H1 (cell line): ENCODE measurements around the gene DAPK2. TPM values are rescaled to one million over a fixed set of nuclear protein-coding genes. Genes with fewer than 3 reads are reported as not detected.

Experiments
- CTCF ChIA-PET: fragments of 300-600 bp; sonication (Branson Sonifier 250); formaldehyde crosslinking; loops from one replicate; lab custom pipeline; 2021; ENCODE audit not compliant: partially characterized antibody; lab: Charles Lee
- POLR2A ChIA-PET: fragments of 300-600 bp; sonication (Branson Sonifier 250); formaldehyde crosslinking; loops from one replicate; lab custom pipeline; 2021; ENCODE audit warnings: inconsistent platforms; ENCODE audit not compliant: partially characterized antibody; lab: Charles Lee
- DNase-seq, 2 experiments: peaks; one replicate each; pipeline versions ENCODE4 v3.0.0 to v3.0.0-alpha.2; 2010 to 2022; ENCODE audit warnings: low spot score in 2 of 2, low read depth in 1 of 2, mixed read lengths in 1 of 2
- FAIRE-seq: peaks from 2 replicates; lab custom pipeline; 2011; peaks lifted over from hg19 to GRCh38; lab: Jason Lieb, UNC
- H2AFZ ChIP-seq: 2 replicates; pipeline ENCODE4 v1.8.1; 2012; ENCODE audit warnings: low read length, inconsistent platforms
- H2AK5ac ChIP-seq: 2 replicates; pipeline ENCODE4 v1.6.1; 2013; ENCODE audit warnings: low read depth, low read length
- H2BK120ac ChIP-seq: replicated peaks from 2 replicates; pipeline ENCODE3; 2013; ENCODE audit warnings: low read depth, low read length, inconsistent platforms
- H2BK12ac ChIP-seq: 2 replicates; pipeline ENCODE4 v1.6.1; 2013; ENCODE audit warnings: low read depth, low read length
- H2BK15ac ChIP-seq: 2 replicates; pipeline ENCODE4 v1.6.1; 2013; ENCODE audit warnings: low read length
- H2BK20ac ChIP-seq: 2 replicates; pipeline ENCODE4 v1.6.1; 2013; ENCODE audit warnings: low read length
- H2BK5ac ChIP-seq: 2 replicates; pipeline ENCODE4 v1.6.1; 2013; ENCODE audit warnings: low read depth, low read length
- H3K14ac ChIP-seq: 2 replicates; pipeline ENCODE4 v1.6.1; 2013; ENCODE audit warnings: inconsistent platforms; ENCODE audit not compliant: insufficient read length
- H3K18ac ChIP-seq: 2 replicates; pipeline ENCODE4 v1.6.1; 2013; ENCODE audit warnings: low read length; ENCODE audit errors: extremely low read depth
- H3K23ac ChIP-seq: 2 replicates; pipeline ENCODE4 v1.6.1; 2013; ENCODE audit warnings: inconsistent platforms; ENCODE audit not compliant: insufficient read length
- H3K23me2 ChIP-seq: 2 replicates; pipeline ENCODE4 v1.6.1; 2013; ENCODE audit warnings: low read depth, low read length
- H3K27ac ChIP-seq: 2 replicates; pipeline ENCODE4 v1.6.1; 2011; ENCODE audit warnings: low read depth, low read length, inconsistent platforms
- H3K27me3 ChIP-seq, 4 experiments: replicated peaks in 1 of 4; 1 replicate in 1 of 4; 2 replicates in 3 of 4; pipeline versions ENCODE4 v1.6.1 to v1.8.1; 2011 to 2013; ENCODE audit warnings: low read length in 3 of 4, mild to moderate bottlenecking in 3 of 4, inconsistent platforms in 2 of 4, mixed read lengths in 2 of 4, moderate library complexity in 1 of 4; ENCODE audit not compliant: control insufficient read depth in 3 of 4, insufficient read depth in 3 of 4; ENCODE audit errors: extremely low read depth in 1 of 4
- H3K36me3 ChIP-seq, 4 experiments: 2 replicates each; pipeline versions ENCODE4 v1.6.1 to v1.8.1; 2011 to 2013; ENCODE audit warnings: mild to moderate bottlenecking in 4 of 4, low read length in 3 of 4, moderate library complexity in 2 of 4, control low read depth in 1 of 4, inconsistent platforms in 1 of 4; ENCODE audit not compliant: insufficient read depth in 4 of 4, control insufficient read depth in 2 of 4
- H3K4ac ChIP-seq: replicated peaks from 2 replicates; pipeline ENCODE3; 2013; ENCODE audit warnings: low read length, low read depth, mixed read lengths, inconsistent platforms; ENCODE audit not compliant: insufficient read length
- H3K4me1 ChIP-seq, 4 experiments: replicated peaks in 1 of 4; 1 replicate in 1 of 4; 2 replicates in 3 of 4; pipeline versions ENCODE4 v1.6.1 to v1.8.1; 2011 to 2013; ENCODE audit warnings: low read length in 3 of 4, inconsistent platforms in 2 of 4, mixed read lengths in 1 of 4; ENCODE audit not compliant: insufficient read depth in 4 of 4, control insufficient read depth in 3 of 4
- H3K4me2 ChIP-seq, 2 experiments: 2 replicates each; pipeline versions ENCODE4 v1.6.1 to v1.8.1; 2011 to 2013; ENCODE audit warnings: low read depth in 2 of 2, low read length in 2 of 2, control low read depth in 1 of 2, inconsistent platforms in 1 of 2, mild to moderate bottlenecking in 1 of 2; ENCODE audit not compliant: insufficient read depth in 1 of 2
- H3K4me3 ChIP-seq, 4 experiments: fragments of 200-600, 300-600 bp in 1 of 4; sonication (generic), shearing (Covaris generic), sonication (Bioruptor Twin) in 1 of 4; 2 replicates each; pipeline versions ENCODE4 v1.5.1 to v1.8.1; 2011 to 2016; ENCODE audit warnings: low read length in 4 of 4, low read depth in 3 of 4, control low read depth in 2 of 4, inconsistent platforms in 2 of 4, mild to moderate bottlenecking in 2 of 4, mixed read lengths in 1 of 4, moderate library complexity in 1 of 4; ENCODE audit not compliant: insufficient read depth in 2 of 4; ENCODE audit errors: extremely low read depth in 1 of 4
- H3K56ac ChIP-seq: replicated peaks from 2 replicates; pipeline ENCODE3; 2013; ENCODE audit warnings: low read depth, mild to moderate bottlenecking, mixed read lengths, low read length, inconsistent platforms; ENCODE audit not compliant: insufficient read length
- H3K79me1 ChIP-seq: 2 replicates; pipeline ENCODE4 v1.6.1; 2013; ENCODE audit warnings: low read depth, low read length, control low read depth
- H3K79me2 ChIP-seq, 2 experiments: 2 replicates each; pipeline versions ENCODE4 v1.6.1 to v1.8.1; 2012 to 2013; ENCODE audit warnings: low read length in 2 of 2, mild to moderate bottlenecking in 2 of 2, inconsistent platforms in 1 of 2; ENCODE audit not compliant: insufficient read depth in 2 of 2, control insufficient read depth in 1 of 2
- H3K9ac ChIP-seq, 4 experiments: replicated peaks in 1 of 4; 1 replicate in 1 of 4; 2 replicates in 3 of 4; pipeline versions ENCODE4 v1.6.1 to v1.8.1; 2011 to 2013; ENCODE audit warnings: low read depth in 3 of 4, low read length in 3 of 4, control low read depth in 2 of 4, mild to moderate bottlenecking in 2 of 4, moderate library complexity in 2 of 4, inconsistent platforms in 1 of 4; ENCODE audit errors: extremely low read depth in 1 of 4
- H3K9me3 ChIP-seq, 2 experiments: 2 replicates each; pipeline versions ENCODE4 v1.6.1 to v1.8.1; 2012 to 2013; ENCODE audit warnings: mild to moderate bottlenecking in 2 of 2, moderate library complexity in 2 of 2, control low read depth in 1 of 2, inconsistent platforms in 1 of 2, low read depth in 1 of 2, low read length in 1 of 2, mixed read lengths in 1 of 2; ENCODE audit not compliant: insufficient read depth in 2 of 2
- H4K20me1 ChIP-seq, 2 experiments: replicated peaks in 1 of 2; 2 replicates each; pipeline versions ENCODE3 to v1.8.1; 2011 to 2013; ENCODE audit warnings: inconsistent platforms in 2 of 2, low read length in 2 of 2, mild to moderate bottlenecking in 1 of 2; ENCODE audit not compliant: insufficient read depth in 2 of 2, control insufficient read depth in 1 of 2
- H4K5ac ChIP-seq: 2 replicates; pipeline ENCODE4 v1.6.1; 2013; ENCODE audit warnings: low read length, low read depth, mixed read lengths, inconsistent platforms; ENCODE audit not compliant: insufficient read length
- H4K8ac ChIP-seq: 2 replicates; pipeline ENCODE4 v1.8.0; 2013; ENCODE audit warnings: mild to moderate bottlenecking, moderate library complexity, low read length, inconsistent platforms; ENCODE audit not compliant: insufficient read depth; ENCODE audit errors: extremely low read depth
- H4K91ac ChIP-seq: replicated peaks from 2 replicates; pipeline ENCODE3; 2013; ENCODE audit warnings: low read length, mixed read lengths, inconsistent platforms; ENCODE audit not compliant: insufficient read length
- ASH2L ChIP-seq: fragments of 200-600, 300-600 bp; sonication (generic); IDR thresholded peaks from one replicate; pipeline ENCODE4 v1.7.1; 2017; ENCODE audit warnings: low read length
- CHD1 ChIP-seq: IDR thresholded peaks from 2 replicates; pipeline ENCODE4 v1.6.1; 2012; ENCODE audit warnings: low read depth, low read length, improper control_type of control experiment
- E2F6 ChIP-seq: IDR thresholded peaks from 2 replicates; pipeline ENCODE4 v1.6.1; 2012; ENCODE audit warnings: inconsistent platforms
- GABPA ChIP-seq: IDR thresholded peaks from 2 replicates; pipeline ENCODE4 v1.6.1; 2011; ENCODE audit warnings: mild to moderate bottlenecking, low read length, moderate library complexity, borderline replicate concordance; ENCODE audit not compliant: insufficient read depth
- JUND ChIP-seq: IDR thresholded peaks from 2 replicates; pipeline ENCODE4 v1.6.1; 2011; ENCODE audit warnings: mild to moderate bottlenecking, improper control_type of control experiment, low read length
- POU5F1 ChIP-seq: IDR thresholded peaks from 2 replicates; pipeline ENCODE4 v1.6.1; 2011; ENCODE audit warnings: low read depth, mild to moderate bottlenecking, low read length, moderate library complexity
- RFX5 ChIP-seq: IDR thresholded peaks from 2 replicates; pipeline ENCODE4 v1.6.1; 2011; ENCODE audit warnings: low read depth, low read length, improper control_type of control experiment, borderline replicate concordance
- RXRA ChIP-seq: IDR thresholded peaks from 2 replicates; pipeline ENCODE4 v1.6.1; 2011; ENCODE audit warnings: low read depth, mild to moderate bottlenecking, low read length, moderate library complexity; ENCODE audit not compliant: insufficient read depth
- SP2 ChIP-seq: IDR thresholded peaks from 2 replicates; pipeline ENCODE4 v1.6.1; 2012; ENCODE audit warnings: mild to moderate bottlenecking, low read length, inconsistent platforms
- TAF7 ChIP-seq: optimal IDR thresholded peaks from 2 replicates; pipeline ENCODE3; 2011; ENCODE audit warnings: low read depth, mild to moderate bottlenecking, inconsistent platforms, low read length, moderate library complexity, borderline replicate concordance
- USF2 ChIP-seq: IDR thresholded peaks from 2 replicates; pipeline ENCODE4 v1.6.1; 2011; ENCODE audit warnings: low read length, improper control_type of control experiment
- YY1 ChIP-seq: IDR thresholded peaks from 2 replicates; pipeline ENCODE4 v1.6.1; 2011; ENCODE audit warnings: low read depth, mild to moderate bottlenecking, low read length
- WGBS, 2 experiments: shearing (Covaris generic) in 1 of 2; methylation state at CpG; one replicate each; pipeline versions ENCODE4 v1.1.6 to v1.1.7; 2013 to 2015; ENCODE audit warnings: low lambda C conversion rate in 2 of 2, mixed read lengths in 2 of 2, inconsistent platforms in 1 of 2, low coverage in 1 of 2, missing lambda C conversion rate in 1 of 2; ENCODE audit not compliant: insufficient replicate concordance in 2 of 2, insufficient coverage in 1 of 2, insufficient read length in 1 of 2; ENCODE audit errors: extremely low coverage in 1 of 2, missing lambda C conversion rate in 1 of 2; 5-methylcytosine and 5-hydroxymethylcytosine counted together
- polyA plus RNA-seq, 7 experiments: library from polyadenylated mRNA; depleted of rRNA in 3 of 7; stranded (reverse) in 5 of 7; unstranded in 2 of 7; fragments of >200 nt in 5 of 7; fragments of 200-250 nt in 2 of 7; gene quantifications; 1 replicate in 5 of 7; 2 replicates in 1 of 7; 4 replicates in 1 of 7; pipeline versions ENCODE4 v1.2.1 to v1.2.3, GENCODE V29; 2011 to 2013; ENCODE audit warnings: missing spikeins in 2 of 7, mixed read lengths in 2 of 7
- total RNA-seq: library from RNA; stranded (reverse); fragmentation: NEBNext Ultra II Directional; extraction: Animal tissue kit (Norgen Biotek cat#: 25700); gene quantifications from 2 replicates; pipeline ENCODE4 v1.2.1, GENCODE V29; 2021

Gene DAPK2
- total and polyA plus RNA-seq, 2 of the 8 experiments (the other 6 are each of a cell fraction or from before 2014, with no cell fraction given) = 1.8 to 2.9 TPM

GRCh38 chr15:63920504-63921175, 125.6 kb downstream of the DAPK2 start:
- Histone ChIP-seq H2BK5ac (no peak overlapping the region), H3K36me3 (no peaks in the 10 kb centered on the region), H3K27ac (no peak overlapping the region), H4K5ac (no peak overlapping the region), H2AFZ (no peak overlapping the region), H2BK120ac (no peak overlapping the region), H4K20me1 (no peaks in the 10 kb centered on the region), H3K79me2 (no peaks in the 10 kb centered on the region), H3K79me1 (no peaks in the 10 kb centered on the region), H2BK15ac (no peak overlapping the region), H3K4me2 (no peak overlapping the region), H3K9me3 (no peaks in the 10 kb centered on the region), H3K14ac (no peak overlapping the region), H3K4ac (no peak overlapping the region), H3K23me2 (no peaks in the 10 kb centered on the region), H3K27me3 (no peaks in the 10 kb centered on the region), H3K23ac (no peak overlapping the region), H4K8ac (no peak overlapping the region), H3K4me1 (peaks cover 0 to 14% (median 4%) of the 10 kb centered on the region in 4 experiments; a peak in 4 of 7 replicates), H3K56ac (no peak overlapping the region), H3K18ac (no peak overlapping the region), H2AK5ac (no peak overlapping the region), H3K9ac (no peak overlapping the region), H2BK20ac (no peak overlapping the region), H4K91ac (no peak overlapping the region), H2BK12ac (no peak overlapping the region), H3K4me3 (no peak overlapping the region)
- CTCF ChIA-PET = interaction anchor here (0.9 to 6.8 kb wide), 8 partner anchors 11 to 314 kb away, joined by 3 to 72 read pairs (median 3); no protein-coding TSS in a partner anchor
- DNase-seq (no peak), FAIRE-seq (no peak)
- POLR2A ChIA-PET = interaction anchor here (1.3 kb wide), 1 partner anchor 129 kb away, joined by 3 read pairs; no protein-coding TSS in a partner anchor
- 92% methylated on average over 14 of the region's 14 CpGs; no CpG with 5 or more reads in 1 of the 2 experiments for WGBS, 2 experiments
- TF ChIP-seq SP2 = no peak
- TF ChIP-seq YY1 = no peak
- no peak for TF ChIP-seq POU5F1
- TF ChIP-seq RFX5 = no peak
- TF ChIP-seq GABPA = no peak
- no peak for TF ChIP-seq USF2
- TF ChIP-seq TAF7 = no peak
- TF ChIP-seq JUND = no peak
- TF ChIP-seq RXRA = no peak
- no peak for TF ChIP-seq CHD1
- TF ChIP-seq ASH2L = no peak
- TF ChIP-seq E2F6 = no peak
